ENCODE measurements around the gene RFC5.
A peak's percentile ranks its signal among the peaks of the same experiment; 100 is the strongest.
"Not testable (repeated sequence)": the region's sequence is repeated elsewhere in the genome, so short reads cannot be mapped to it uniquely, and the experiment has no call there.

RFC5 gene

DNA sequence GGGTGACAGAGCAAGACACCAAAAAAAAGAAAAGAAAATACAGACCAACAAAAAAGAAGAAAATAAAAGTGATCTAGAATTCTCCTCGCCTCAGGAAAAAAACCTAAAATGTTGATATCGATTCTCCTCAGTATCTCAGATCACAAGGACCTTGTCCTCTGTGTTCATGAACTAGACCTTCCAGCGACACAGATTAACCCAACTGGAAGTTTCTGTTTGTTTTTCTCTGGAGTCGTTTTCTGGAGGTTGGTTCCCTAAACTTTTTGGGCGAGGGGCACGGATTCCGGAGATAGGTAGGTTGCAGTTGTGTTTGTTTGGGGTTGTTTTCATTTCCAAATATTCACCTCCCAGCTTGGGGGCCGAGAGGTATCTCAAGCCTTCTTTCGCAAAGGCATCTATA lies 559 bp upstream of the RFC5 start:
- DNase-seq: no peak

DNA sequence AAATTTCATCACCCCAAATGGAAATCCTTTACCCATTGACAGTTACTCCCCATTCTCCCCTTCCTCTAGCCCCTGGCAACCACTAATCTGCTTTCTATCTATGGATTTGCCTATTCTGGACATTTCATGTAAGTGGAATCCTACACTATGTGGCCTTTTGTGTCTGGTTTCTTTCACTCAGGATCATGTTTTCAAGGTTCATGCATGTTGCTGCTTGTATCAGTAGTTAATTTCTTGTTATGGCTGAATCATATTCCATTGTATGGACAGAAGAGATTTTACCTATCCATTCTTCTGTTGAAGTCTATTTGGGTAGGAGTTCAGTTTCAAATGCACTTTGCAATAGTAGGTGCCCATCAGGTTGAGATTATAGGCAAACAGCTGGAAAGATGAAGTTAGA lies 1.4 kb downstream of the RFC5 start:
- no peak for DNase-seq

DNA sequence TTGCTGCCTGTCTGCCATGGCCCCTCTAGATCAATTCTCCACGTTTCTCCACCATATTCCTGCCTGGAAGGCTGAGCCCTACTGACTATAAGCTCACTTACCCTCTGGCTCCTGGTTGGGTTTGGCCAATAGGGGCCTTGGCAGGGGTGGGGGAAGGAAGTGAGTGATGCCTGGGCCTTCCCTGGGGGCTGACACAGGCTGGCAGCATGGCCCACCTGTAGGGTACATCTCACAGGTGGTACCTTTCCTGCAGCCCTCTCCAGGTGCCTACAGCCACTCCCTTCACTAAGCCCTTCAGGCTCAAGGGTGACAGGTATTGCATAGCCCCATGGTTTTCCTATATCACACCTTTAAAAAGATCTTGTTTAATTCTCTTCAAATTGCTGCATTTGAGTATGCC lies 3.5 kb downstream of the RFC5 start:
- no peak for DNase-seq

DNA sequence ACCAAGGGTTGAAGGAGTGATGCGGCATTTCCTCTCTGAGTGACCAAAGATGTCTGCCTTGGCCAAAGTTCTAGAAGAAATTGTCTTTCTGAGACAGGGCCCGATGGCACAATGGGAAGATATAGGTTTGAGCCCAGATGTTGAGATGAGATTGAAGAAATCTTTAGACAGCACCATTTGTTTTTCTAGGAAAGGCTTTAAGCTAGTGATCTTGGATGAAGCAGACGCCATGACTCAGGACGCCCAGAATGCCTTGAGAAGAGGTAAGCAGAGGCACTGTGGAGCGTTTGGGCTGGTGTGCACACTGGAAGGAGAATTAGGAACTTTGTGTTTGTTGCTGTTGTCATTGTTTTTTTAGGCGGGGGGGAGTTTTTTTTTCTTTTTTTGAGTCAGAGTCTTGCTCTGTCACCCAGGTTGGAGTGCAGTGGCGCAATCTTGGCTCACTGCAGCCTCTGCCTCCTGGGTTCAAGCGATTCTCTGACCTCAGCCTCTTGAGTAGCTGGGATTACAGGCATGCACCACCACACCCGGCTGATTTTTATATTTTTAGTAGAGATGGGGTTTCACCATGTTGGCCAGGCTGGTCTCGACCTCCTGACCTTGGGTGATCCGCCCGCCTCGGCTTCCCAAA lies 5.7 kb downstream of the RFC5 start:
- not testable (repeated sequence) for DNase-seq

DNA sequence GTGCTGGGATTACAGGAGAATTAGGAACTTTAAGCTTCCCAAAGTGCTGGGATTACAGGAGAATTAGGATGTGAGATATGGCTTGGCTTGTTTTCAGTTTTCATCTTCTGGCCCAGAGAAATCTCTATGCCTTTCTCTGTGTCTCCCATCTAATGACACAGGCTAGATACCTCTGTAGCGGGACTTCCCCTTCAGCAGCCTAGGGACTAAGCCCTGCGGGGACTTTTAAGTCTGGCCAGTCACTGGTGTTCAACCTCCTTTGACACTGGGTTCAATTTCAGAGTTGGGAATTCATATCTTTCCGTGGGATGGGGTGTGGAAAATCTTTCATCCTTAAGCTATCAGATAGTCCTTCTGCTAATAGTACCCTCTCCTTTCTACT lies 6.2 kb downstream of the RFC5 start:
- DNase-seq: no peak

DNA sequence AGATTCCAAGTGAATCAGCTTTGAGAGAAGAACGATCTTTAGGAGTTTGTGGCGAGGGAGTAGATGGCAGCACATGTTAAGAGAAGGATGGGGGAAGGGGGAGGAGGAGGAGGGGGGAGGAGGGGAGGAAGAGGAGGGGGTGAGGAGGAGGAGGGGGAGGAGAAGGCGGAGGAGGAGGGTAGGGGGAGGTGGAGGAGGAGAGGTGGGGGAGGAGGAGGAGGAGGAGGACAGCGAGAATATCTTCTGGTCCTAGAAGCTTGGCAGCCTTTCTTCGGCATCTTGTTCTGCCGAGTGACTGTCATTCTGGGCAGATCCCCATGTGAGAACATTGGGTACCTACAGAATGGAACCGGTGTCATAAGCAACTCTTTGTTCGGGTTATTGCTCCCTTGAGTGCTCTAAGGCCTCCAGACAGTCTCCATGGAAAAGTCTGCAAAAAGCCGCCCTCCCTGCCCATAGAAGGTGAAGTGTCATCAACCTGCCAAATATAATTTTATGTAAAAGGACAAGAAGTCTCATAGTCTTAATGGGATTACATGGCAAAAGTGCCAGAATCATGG lies 6.9 kb downstream of the RFC5 start:
- DNase-seq: no peak

DNA sequence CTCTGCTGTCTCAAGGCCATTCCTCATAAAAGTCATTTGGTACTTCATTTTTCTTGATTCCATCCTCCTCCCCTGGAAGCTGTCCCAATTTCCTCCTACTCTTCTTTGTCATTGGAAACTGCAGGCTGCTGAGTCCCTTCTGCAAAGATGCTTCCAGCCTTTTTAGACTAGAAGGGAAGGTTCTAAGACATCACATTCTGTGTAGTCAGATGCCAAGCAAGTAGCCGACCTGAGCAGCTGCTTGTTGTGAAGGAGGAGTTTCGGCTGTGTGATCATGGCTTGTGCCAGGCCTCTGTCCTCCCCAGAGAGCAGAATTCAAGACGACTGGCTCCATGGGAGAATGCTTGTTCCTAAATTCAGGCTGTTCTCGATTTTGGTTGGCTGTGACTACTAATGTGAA lies 8.7 kb downstream of the RFC5 start:
- no peak for DNase-seq

DNA sequence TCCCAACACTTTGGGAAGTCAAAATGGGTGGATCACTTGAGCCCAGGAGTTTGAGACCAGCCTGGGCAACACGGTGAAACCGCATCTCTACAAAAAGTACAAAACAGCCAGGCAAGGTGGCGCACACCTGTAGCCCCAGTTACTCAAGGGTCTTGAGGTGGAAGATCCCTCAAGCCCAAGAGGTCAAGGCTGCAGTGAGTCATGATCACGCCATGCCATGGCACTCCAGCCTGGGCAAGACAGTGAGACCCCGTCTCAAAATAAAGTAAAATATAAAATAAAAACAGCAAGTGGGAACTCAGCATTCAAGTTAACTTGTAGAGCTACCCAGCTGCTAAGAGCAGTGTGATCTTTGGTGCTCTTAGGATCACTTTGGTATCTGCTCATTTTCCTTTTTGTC lies 12.7 kb downstream of the RFC5 start:
- no peak for DNase-seq

DNA sequence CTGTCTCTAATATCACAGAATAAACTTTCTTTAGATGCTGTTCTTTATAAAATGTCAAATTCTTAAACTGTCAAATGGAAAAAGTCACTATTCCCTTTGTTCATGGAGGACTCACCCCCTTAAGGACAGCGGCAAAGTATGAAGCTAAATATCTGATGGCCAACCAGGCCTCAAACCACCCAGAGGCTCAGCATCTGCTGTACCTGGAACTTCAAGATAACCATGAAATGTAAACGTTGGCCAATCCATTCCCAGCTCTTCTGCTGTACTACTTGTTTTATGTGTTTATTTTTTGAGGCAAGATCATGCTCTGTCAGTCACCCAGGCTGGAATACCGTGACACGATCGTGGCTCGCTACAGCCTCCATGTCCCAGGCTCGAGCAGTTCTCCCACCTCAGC lies 15.7 kb downstream of the RFC5 start:
- DNase-seq: no peak

DNA sequence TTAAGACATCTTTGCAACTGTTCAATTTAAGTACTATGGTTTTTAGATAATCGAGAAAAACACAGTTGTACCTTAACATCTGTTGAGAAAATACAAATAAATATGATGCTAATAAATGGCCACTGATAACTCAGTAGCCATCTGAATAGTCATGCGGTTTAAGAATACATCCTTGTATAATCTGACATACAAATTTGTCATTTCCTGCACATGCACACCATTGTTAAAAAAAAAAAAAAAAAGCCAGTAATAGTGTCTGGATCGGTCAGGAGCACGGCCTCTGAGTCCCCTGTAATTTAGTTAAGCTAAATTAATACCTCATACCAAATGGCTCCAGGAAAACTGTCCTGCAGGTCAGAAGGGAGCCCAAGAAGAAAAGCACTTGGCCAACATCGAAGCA lies 16.8 kb downstream of the RFC5 start:
- DNase-seq: no peak

DNA sequence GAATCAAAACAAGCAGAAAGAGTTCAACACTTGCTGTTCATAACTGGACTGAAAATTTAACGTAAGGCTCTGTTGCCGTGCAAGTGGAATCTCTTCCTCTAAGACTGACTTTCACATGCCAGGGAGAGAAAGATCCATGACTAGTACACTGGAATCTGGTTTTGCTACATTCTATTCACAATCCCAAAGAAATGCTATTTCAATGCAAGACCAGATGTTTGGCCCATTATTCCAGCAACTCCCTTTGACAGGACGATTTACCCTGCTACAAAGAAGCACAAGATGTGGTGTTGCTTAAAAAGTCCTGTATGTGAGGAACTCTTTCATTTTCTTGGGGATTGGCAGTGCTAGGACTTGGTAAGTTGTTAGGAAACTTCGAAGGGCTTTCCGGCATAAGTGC lies 17.4 kb downstream of the RFC5 start:
- DNase-seq: no peak

DNA sequence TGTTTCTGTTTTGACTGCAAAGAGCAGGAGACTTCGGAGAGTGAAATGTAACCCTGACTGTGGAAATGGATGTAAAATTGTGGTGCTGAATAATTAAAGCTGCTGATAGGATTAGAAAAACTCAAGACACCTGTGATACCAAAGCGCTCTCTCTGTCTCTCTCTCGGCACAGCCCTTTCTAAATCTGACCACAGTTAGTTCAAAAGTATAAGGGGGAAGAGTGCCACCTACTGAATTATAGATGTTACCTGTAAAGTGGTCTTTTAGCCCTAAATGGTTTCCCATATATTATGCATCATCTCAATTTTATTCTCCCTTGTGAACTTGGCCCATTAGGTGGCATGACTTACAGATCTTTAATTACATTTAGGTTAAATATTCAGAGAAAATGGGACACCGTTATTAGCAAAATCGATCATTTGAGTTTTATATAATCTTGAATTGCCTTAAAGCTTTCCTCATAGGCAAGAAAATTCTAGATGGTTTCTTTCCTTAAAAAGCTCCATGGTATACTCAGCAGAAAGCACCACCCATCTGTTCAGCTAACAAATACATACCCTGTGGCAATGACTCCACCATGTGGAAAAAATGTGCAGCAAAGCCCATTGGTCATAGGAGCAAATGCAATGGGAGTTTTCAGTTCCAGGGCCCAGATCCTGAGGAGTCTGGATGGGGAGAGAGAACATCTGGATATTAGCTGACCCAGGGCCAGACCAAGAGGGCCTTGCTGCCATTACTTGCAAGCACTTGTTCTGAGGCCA lies 18.1 kb downstream of the RFC5 start:
- peak in 1 of 2 experiments; percentile 61 for DNase-seq

DNA sequence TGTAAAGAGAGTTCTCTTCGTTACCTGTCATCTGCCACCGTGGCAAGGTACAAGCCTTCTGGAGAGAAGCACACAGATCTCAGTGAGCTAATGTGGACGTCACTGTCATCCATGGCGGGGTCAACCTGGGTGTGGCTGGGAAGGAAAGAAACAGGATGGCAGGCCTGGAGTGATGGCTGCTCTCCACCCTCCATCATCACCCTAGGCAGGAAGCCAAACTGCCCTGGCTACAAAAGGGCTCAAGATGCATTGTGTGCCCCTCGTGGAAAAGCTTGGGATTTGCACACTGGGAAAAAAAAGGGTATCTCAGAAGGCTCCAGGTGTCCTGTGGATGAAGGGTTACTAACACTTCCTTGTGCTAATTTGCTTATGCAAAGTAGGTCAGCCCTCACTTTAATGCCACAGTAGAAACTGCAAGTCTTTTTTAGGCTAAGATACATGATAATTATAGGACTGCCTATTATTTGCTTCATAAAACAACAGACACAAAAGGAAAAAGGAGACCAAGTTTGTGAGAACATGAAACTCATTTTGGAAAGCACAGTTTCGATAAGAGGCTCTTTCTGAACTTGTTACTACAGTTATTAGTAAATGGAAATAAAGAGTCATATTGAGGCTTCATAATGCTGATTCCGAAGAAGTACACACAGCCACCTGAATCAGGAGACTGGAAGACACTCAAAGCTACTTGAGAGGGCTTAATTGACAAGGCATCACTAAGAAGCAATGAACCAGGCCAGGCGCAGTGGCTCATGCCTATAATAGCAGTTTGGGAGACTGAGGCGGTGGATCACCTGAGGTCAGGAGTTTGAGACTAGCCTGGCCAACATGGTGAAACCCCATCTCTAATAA lies 18.9 kb downstream of the RFC5 start:
- peak in 1 of 2 experiments; percentile 41 for DNase-seq

DNA sequence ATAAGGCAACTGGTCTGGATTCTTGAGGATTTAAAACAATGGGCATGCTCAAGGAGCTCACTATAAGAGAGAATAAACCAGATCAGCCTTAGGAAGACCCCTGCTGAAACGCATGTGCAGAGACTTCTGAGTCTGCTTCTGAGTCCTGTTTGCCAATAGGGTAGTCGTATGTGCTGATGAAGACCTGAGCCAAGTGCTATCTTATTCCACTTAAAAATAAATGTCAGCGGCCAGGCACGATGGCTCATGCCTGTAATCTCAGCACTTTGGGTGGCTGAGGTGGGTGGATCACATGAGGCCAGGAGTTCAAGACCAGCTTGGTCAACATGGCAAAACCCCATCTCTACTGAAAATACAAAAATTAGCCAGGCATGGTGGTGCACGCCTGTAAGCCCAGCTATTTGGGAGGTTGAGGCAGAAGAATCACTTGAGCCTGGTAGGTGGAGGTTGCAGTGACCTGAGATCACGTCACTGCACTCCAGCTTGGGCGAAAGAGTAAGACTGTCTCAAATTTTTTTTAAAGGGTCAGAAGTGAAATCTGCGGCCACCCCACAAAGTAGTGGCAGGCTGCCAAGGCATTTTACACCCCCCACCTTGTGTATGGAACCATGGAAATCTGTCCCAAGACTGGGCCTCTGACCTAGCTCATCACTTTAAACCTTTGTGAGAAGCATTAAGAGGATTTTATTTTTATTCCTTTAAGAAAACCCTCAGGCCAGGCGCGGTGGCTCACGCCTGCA lies 20.3 kb downstream of the RFC5 start:
- no peak for DNase-seq

DNA sequence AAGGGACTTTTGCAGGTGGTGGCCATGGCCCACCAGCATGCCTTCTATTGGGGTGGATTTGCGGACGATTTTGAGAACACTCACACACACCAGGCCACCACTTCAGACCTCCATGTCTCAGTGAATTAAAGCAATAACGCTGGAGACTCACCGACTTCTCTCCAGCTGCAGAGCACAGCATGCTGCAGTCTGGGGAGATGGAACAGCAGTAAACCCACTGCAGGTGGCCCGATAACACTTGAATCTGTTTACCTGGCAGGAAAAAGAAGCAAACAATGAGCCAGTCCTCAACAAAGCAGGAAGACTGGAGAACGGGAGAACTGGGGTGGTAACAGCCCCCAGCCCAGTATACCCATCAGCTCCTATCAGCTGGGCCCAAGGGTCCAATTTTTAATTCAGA lies 21.6 kb downstream of the RFC5 start:
- no peak for DNase-seq

DNA sequence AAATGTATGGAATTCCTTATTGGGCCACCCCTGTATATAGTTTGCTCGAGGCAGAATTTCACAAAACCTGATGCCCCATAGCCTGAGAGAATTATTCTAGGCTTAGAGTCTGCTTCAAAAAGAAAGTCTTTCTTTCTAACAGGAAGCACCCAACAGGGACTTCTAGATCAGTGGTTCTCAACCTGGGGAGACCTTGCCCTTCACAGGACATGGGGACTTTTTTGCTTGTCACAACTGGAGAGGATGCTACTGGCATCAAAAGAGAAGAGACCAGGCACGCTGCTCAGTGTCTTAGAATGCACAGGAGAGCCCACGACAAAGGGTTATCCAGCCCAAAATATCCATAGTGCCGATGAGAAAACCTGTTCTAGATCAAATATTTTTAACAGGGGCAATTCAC lies 25.6 kb downstream of the RFC5 start:
- no peak for DNase-seq

DNA sequence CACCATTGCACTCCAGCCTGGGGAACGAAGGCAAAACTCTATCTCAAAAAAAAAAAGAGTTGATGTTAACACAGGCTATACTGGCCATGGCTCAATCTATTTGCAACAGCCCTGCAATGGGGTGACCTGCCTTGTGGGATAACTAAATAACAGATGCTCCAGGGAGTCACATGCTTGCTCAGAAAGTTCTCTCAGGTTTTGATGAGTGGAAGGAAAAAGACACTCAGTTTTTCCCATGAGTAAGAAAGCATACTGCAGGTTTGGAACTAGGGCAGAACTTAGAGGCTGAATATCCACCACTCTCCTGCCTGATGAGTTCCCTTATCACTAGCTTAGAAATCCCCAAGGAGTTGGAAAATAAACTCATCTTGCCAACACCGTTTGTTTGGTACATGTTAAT lies 27.6 kb downstream of the RFC5 start:
- no peak for DNase-seq

DNA sequence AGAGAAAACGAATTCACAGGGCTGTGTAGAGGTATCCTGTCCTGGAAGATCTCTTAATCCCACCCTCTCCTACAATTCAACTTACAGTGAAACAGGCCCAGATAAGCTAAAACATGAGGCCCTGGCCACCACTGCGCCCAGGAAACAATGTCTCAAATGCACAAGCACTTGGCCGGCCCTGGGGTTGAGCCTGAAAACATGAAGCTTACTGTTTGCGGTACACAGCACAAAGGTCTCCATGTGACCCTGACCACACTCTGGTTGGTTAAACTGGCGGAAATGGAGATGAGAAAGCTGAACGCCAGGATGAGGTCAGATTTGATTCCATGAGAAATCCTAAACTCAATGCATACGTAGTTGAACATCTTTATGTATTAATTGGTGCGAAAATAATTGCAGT lies 28.1 kb downstream of the RFC5 start:
- DNase-seq: no peak

DNA sequence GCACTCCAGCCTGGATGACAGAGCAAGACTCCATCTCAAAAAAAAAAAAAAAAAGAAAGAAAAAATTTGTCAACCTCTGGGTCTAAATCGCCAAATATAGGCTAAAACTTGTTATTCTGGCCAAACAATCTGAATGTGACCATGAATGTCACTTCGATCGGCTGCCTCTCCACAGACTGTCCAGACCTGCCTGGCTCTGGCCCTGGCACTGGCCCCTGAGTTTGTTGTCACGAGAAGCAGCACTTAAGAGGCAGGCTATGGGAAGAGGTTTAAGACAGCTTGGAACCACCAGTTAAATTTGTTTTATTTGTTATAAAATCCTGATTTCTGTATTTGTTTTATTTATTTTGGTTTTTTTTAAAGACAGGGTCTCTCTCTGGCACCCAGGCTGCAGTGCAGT lies 29.9 kb downstream of the RFC5 start:
- no peak for DNase-seq

DNA sequence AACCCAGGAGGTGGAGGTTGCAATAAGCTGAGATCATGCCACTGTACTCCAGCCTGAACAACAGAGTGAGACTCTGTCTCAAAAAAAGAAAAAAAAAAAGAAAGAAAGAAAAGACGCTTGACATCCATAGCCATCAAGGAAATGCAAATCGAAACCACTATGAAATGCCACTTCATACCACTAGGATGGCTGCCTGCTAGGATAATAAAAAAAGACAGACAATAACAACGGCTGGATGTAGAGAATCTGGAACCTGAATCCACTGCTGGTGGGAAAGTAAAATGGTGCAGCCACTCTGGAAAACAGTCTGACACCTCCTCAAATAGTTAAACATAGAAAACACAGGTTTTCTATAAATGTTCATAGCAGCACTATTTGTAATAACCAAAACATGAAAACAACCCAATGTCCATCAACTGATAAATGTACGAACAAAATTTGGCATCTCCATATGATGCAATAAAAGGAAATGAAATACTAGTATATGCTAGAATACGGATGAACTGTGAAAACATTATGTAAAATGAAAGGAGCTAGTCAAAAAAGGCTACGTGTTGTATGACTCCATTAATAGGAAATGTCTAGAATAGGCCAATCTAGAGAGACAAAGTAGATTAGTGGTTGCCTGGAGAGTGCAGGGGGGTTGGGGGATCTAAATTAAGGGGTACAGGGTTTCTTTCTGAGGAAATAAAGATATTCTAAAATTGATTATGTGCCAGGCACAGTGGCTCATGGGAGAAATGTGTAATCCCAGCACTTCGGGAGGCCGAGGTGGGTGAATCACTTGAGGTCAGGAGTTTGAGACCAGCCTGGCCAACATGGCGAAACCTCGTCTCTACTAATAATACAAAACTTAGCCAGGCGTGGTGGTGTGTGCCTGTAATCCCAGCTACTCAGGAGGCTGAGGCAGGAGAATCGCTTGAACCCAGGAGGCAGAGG lies 34.7 kb downstream of the RFC5 start:
- DNase-seq: no peak

DNA sequence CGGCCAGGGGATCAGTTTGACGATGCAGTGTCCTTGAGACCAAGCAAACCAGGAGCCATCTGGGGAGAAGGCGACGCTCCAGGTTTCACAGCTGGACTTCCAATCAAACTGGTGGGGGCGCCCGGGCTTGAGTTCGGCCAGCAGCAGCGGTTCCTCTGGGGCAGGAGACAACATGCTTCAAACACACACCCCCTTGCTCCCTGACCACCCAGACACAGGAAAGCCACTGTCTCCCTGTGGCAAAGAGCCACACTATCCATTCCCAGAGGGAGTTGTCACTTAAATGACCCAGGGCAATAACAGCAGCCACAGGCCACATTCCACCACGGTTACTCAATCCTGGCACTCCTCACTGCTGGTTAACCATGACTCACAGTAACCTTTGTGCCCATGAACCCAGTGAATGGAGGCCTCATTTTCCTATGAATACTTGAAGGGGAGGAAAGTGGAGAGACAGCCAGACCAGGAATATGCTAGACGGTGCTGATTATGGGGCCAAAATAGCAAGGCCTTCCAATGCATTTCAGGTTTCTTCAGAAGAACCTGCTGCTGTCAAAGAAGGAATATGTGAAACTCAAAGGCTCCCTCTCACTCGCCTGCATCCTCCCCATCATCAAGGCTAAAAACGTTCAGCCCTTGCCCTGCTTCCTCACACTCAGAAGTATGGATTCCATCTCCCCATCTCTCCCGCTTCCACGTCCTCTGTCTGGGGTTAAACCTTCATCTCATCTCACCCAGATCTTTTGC lies 36.0 kb downstream of the RFC5 start:
- DNase-seq: peak; percentile 94 to 98
